Prostate gland (tissue), 2 donors: Measurements from ENCODE around the gene IMMP1L. TPM values are rescaled to one million over a fixed set of nuclear protein-coding genes. Genes with fewer than 3 reads are reported as not detected.

ENCODE experiments used
- DNase-seq: peaks from one replicate; pipeline ENCODE4 v3.0.0-alpha.2; 2019; ENCODE audit warnings: low spot score
- H3K27ac ChIP-seq, 2 donors: fragments of 200-600 bp; sonication (generic); 2 replicates each; pipeline ENCODE4 v1.5.1; 2017 to 2019
- H3K27me3 ChIP-seq: fragments of 200-600 bp; sonication (generic); replicated peaks from 2 replicates; pipeline ENCODE4 v1.5.1; 2019; ENCODE audit not compliant: insufficient read depth
- H3K36me3 ChIP-seq, 2 donors: fragments of 200-600 bp; sonication (generic); 1 replicate in 1 of 2; 2 replicates in 1 of 2; pipeline versions ENCODE4 v1.5.1 to v1.8.1; 2017 to 2019
- H3K4me1 ChIP-seq: fragments of 200-600 bp; sonication (generic); replicated peaks from 2 replicates; pipeline ENCODE4 v1.5.1; 2019
- H3K4me3 ChIP-seq, 2 donors: fragments of 200-600 bp; sonication (generic); 2 replicates each; pipeline ENCODE4 v1.5.1; 2017 to 2019
- H3K9me3 ChIP-seq: fragments of 200-600 bp; sonication (generic); 2 replicates; pipeline ENCODE4 v1.5.1; 2017
- CTCF ChIP-seq, 4 experiments: fragments of 200-600 bp in 2 of 4; fragments of 450-650 bp in 2 of 4; sonication (generic) in 2 of 4; IDR thresholded peaks; 1 replicate in 3 of 4; 2 replicates in 1 of 4; pipeline ENCODE4 v1.5.1; 2016 to 2019; ENCODE audit warnings: antibody characterized with exemption in 4 of 4, mild to moderate bottlenecking in 2 of 4, moderate library complexity in 2 of 4
- POLR2A ChIP-seq: fragments of 450-650 bp; IDR thresholded peaks from one replicate; pipeline ENCODE4 v1.6.1; 2016; ENCODE audit warnings: antibody characterized with exemption, mild to moderate bottlenecking
- POLR2AphosphoS5 ChIP-seq: sonication (generic); formaldehyde crosslinking; IDR thresholded peaks from one replicate; pipeline ENCODE4 v1.6.1; 2017; ENCODE audit warnings: antibody characterized with exemption
- WGBS: methylation state at CpG from one replicate; pipeline ENCODE4 v1.1.5; 2018; 5-methylcytosine and 5-hydroxymethylcytosine counted together
- intact Hi-C: fragments of 100-400 bp; cut with DNase I; formaldehyde crosslinking; loops from one replicate; pipeline ENCODE4 v1.14.2; 2022
- total RNA-seq, 2 donors: library from RNA; depleted of rRNA; stranded (reverse); fragments of >200 nt; gene quantifications; one replicate each; pipeline ENCODE4 v1.1.0, GENCODE V29; 2016

IMMP1L gene
- total RNA-seq, 2 donors from 2014 or later = 25.2 to 72.9 TPM

- no peak for TF ChIP-seq CTCF (IDR thresholded peaks at IDR 0.05)
- TF ChIP-seq POLR2A = no peak
- TF ChIP-seq POLR2AphosphoS5 = no peak
- H3K27me3 ChIP-seq = no peaks in the 10 kb centered on the region
- no peak overlapping the region for H3K27ac ChIP-seq
- no peaks in the 10 kb centered on the region for H3K9me3 ChIP-seq
- no peak overlapping the region for H3K4me3 ChIP-seq
- DNase-seq = no peak
- intact Hi-C loops = no loop called here
- 94% methylated on average over 1 of the region's 1 CpG for WGBS
- H3K4me1 ChIP-seq = no peaks in the 10 kb centered on the region
- no peaks in the 10 kb centered on the region for H3K36me3 ChIP-seq
Measured at GRCh38 chr11:31531293-31531692, 21.9 kb upstream of the IMMP1L start.

- no peak overlapping the region for H3K27ac ChIP-seq
- no peaks in the 10 kb centered on the region for H3K4me1 ChIP-seq
- no peaks in the 10 kb centered on the region for H3K9me3 ChIP-seq
- no peak for DNase-seq
- no peak overlapping the region for H3K4me3 ChIP-seq
- H3K36me3 ChIP-seq = no peaks in the 10 kb centered on the region
- no peak for TF ChIP-seq POLR2A
- TF ChIP-seq POLR2AphosphoS5 = no peak
- TF ChIP-seq CTCF (IDR thresholded peaks at IDR 0.05) = no peak
- intact Hi-C loops = no loop called here
- H3K27me3 ChIP-seq = no peaks in the 10 kb centered on the region
Measured at GRCh38 chr11:31529701-31530100, 20.3 kb upstream of the IMMP1L start.

GRCh38 chr11:31529189-31529588 lies 19.8 kb upstream of the IMMP1L start:
- TF ChIP-seq POLR2AphosphoS5 (no peak), CTCF (IDR thresholded peaks at IDR 0.05) (no peak), POLR2A (no peak)
- Histone ChIP-seq H3K4me1 (no peaks in the 10 kb centered on the region), H3K9me3 (no peaks in the 10 kb centered on the region), H3K4me3 (no peak overlapping the region), H3K27ac (no peak overlapping the region), H3K36me3 (no peaks in the 10 kb centered on the region), H3K27me3 (no peaks in the 10 kb centered on the region)
- intact Hi-C loops = no loop called here
- 52% methylated on average over 2 of the region's 2 CpGs for WGBS
- DNase-seq = no peak

- no peak for DNase-seq
- no peaks in the 10 kb centered on the region for H3K9me3 ChIP-seq
- TF ChIP-seq CTCF (IDR thresholded peaks at IDR 0.05) = no peak
- H3K4me1 ChIP-seq = no peaks in the 10 kb centered on the region
- no peak overlapping the region for H3K27ac ChIP-seq
- H3K27me3 ChIP-seq = no peaks in the 10 kb centered on the region
- intact Hi-C loops = no loop called here
- H3K36me3 ChIP-seq = no peaks in the 10 kb centered on the region
- no peak overlapping the region for H3K4me3 ChIP-seq
Measured at GRCh38 chr11:31521497-31522150, 12.2 kb upstream of the IMMP1L start.

DNA sequence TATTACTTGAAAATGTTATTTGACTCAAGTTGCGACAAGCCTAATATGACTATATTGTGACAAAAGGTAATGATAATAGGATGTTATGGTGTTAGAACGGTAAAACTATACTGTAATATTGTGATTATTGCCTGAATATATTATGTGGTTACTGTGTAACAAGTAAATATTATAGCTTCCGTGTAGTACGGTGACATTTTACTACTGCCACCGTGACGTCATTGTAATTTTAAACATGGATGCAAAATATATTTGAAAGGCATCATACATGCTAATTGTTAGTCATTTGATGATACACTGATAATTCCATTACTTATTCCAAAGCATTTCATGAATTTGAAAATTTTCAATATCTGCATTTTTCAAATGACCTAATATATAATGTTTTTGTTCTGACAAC lies 2.7 kb upstream of the IMMP1L start:
- TF ChIP-seq CTCF (IDR thresholded peaks at IDR 0.05) (no peak), POLR2A (no peak), POLR2AphosphoS5 (no peak)
- 94% methylated on average over 6 of the region's 6 CpGs for WGBS
- no peaks in the 10 kb centered on the region for H3K36me3 ChIP-seq
- no peak overlapping the region for H3K27ac ChIP-seq
- H3K4me3 ChIP-seq = no peak overlapping the region
- no peaks in the 10 kb centered on the region for H3K9me3 ChIP-seq
- DNase-seq = no peak
- H3K27me3 ChIP-seq = no peaks in the 10 kb centered on the region
- intact Hi-C loops = no loop called here
- H3K4me1 ChIP-seq = peaks cover 5% of the 10 kb centered on the region
